ENCODE data around the gene ATP6V1G1. TPM values are rescaled to one million over a fixed set of nuclear protein-coding genes. Genes with fewer than 3 reads are reported as not detected.

Gene ATP6V1G1
- total and polyA plus RNA-seq, 2 donors (not counting 1 experiment from before 2014, with no cell fraction given), result 92.7 to 102 TPM

GRCh38 chr9:114643896-114644295, 56.3 kb downstream of the ATP6V1G1 start:
- no peak overlapping the region for H3K9ac ChIP-seq (ENCODE audit: insufficient read depth, low read length)
- H3K36me3 ChIP-seq (ENCODE audit: control insufficient read depth, insufficient read depth, low read length), result no peaks in the 10 kb centered on the region
- H3K4me1 ChIP-seq (ENCODE audit: control insufficient read depth, extremely low read depth, insufficient read depth, low read length), result no peaks in the 10 kb centered on the region
- H3K27me3 ChIP-seq (ENCODE audit: control insufficient read depth, insufficient read depth, low read length), result no peaks in the 10 kb centered on the region
- no peaks in the 10 kb centered on the region for H3K9me3 ChIP-seq (ENCODE audit: control insufficient read depth, insufficient read depth, low read depth, low read length)
- H3K4me2 ChIP-seq (ENCODE audit: extremely low read depth, insufficient read depth, low read length), result no peak overlapping the region
- TF ChIP-seq EZH2 (IDR thresholded peaks at IDR 0.05; ENCODE audit: low read length, missing control alignments) (no peak), CTCF (conservative IDR thresholded peaks at IDR 0.05 in 1 of 2, IDR thresholded peaks at IDR 0.05 in 1 of 2; ENCODE audit: low read depth in 1 of 2, low read length in 2 of 2) (no peak)
- no peak overlapping the region for H3K4me3 ChIP-seq (replicated peaks in 1 of 4; ENCODE audit: control extremely low read depth in 1 of 4, insufficient read depth in 1 of 4, low read depth in 3 of 4, low read length in 4 of 4)
- no peak overlapping the region for H2AFZ ChIP-seq (ENCODE audit: low read length)
- H3K79me2 ChIP-seq (ENCODE audit: control insufficient read depth, insufficient read depth, low read length), result no peaks in the 10 kb centered on the region
- H3K27ac ChIP-seq (ENCODE audit: insufficient read depth, low read length), result no peak overlapping the region
- no peaks in the 10 kb centered on the region for H4K20me1 ChIP-seq (ENCODE audit: control insufficient read depth, extremely low read depth, insufficient read depth, low read length)
- peak in 1 of 2 donors; percentile 79 for DNase-seq (ENCODE audit: low read depth in 2 of 2)

Other genes starting within 250 kb of the ATP6V1G1 start
- gene AKNA, start 199.8 kb upstream of the ATP6V1G1 start, total RNA-seq, result 9.8 and 19.3 TPM in 2 replicates
- 3.7 and 5.6 TPM in 2 replicates for gene AKNA, start 199.8 kb upstream of the ATP6V1G1 start, polyA plus RNA-seq
- 0.51 and 1.8 TPM in 2 replicates for gene WHRN, start 82.3 kb upstream of the ATP6V1G1 start, total RNA-seq
- gene WHRN, start 82.3 kb upstream of the ATP6V1G1 start, polyA plus RNA-seq, result 0.16 and 0.35 TPM in 2 replicates
- 5.4 and 7.3 TPM in 2 replicates for gene TMEM268, start 23.5 kb downstream of the ATP6V1G1 start, total RNA-seq
- gene TMEM268, start 23.5 kb downstream of the ATP6V1G1 start, polyA plus RNA-seq, result 5.4 and 7.7 TPM in 2 replicates
- gene TEX53, start 70.0 kb downstream of the ATP6V1G1 start, total RNA-seq, result not detected in 2 replicates
- not detected in 2 replicates for gene TEX53, start 70.0 kb downstream of the ATP6V1G1 start, polyA plus RNA-seq
- not detected in 2 replicates for gene TEX48, start 94.4 kb downstream of the ATP6V1G1 start, total RNA-seq
- gene TEX48, start 94.4 kb downstream of the ATP6V1G1 start, polyA plus RNA-seq, result not detected in 2 replicates
- gene TNFSF15, start 218.3 kb downstream of the ATP6V1G1 start, total RNA-seq, result 0.26 and 0.33 TPM in 2 replicates
- gene TNFSF15, start 218.3 kb downstream of the ATP6V1G1 start, polyA plus RNA-seq, result 0.11 and 0.76 TPM in 2 replicates

Data from fibroblast of lung (primary cell).